SH-SY5Y (cell line): ENCODE measurements around the gene STAT4.

Experiments
- GATA2 ChIP-seq: IDR thresholded peaks from 2 replicates; pipeline ENCODE4 v1.6.1; 2011; ENCODE audit warnings: mild to moderate bottlenecking, low read depth, low read length
- GATA3 ChIP-seq: IDR thresholded peaks from 2 replicates; pipeline ENCODE4 v1.6.1; 2011; ENCODE audit warnings: low read depth, mild to moderate bottlenecking, low read length, moderate library complexity

GRCh38 chr2:191041418-191042161 is 109.2 kb downstream of the STAT4 start:
- TF ChIP-seq GATA2 (no peak), GATA3 (no peak)
